ENCODE data around the gene SLC12A8. TPM values are rescaled to one million over a fixed set of nuclear protein-coding genes. Genes with fewer than 3 reads are reported as not detected.

SLC12A8 gene
- polyA plus RNA-seq, 1 of the 3 experiments (the other 2 are of a cell fraction) = 7.5 TPM

DNA sequence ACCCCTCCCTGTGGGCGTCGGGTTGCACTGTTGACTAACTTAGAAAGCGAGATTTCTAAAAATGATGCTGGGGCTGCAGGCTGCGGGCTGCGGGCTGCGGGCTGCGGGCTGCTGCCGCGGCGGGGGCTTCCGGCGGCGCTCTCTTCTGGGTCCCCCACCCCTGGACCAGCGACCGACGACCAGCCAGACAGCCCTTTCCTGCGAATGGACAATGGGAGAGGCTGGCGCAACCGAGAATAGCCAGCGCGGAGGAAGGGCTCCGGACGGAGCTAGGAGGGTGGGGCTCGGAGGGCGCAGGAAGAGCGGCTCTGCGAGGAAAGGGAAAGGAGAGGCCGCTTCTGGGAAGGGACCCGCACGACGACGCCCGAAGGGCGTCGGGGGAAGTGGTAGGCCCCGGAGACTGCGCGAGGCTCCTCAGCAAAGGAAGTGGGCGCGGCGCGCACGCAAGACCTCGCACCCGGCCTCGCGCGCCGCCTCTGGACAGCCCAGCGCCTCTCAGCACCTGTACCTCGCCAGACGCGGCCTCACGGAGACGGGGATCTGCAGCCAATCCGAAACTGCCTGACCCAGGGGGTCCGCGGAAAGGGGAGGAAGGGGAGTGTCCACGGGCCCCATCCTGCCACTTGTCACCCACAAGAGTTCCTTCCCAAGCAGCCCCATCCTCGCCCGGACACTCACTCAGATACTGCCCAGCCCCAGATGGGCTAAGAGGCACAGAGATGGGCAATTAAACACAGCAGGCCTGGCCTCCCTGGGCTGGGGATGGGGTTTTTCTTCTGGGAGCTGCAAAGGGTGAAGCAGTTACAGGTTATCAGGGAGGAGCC is 70.7 kb downstream of the SLC12A8 start:
- H3K9ac ChIP-seq = no peak overlapping the region
- no peaks in the 10 kb centered on the region for H3K27me3 ChIP-seq (ENCODE audit: insufficient read depth)
- ChIA-PET POLR2A (no interaction called here), CTCF (interaction anchor here (0.9 to 1.1 kb wide), 2 partner anchors 8 to 16 kb away, joined by 3 read pairs; no protein-coding TSS in a partner anchor)
- no peak overlapping the region for H3K4me2 ChIP-seq
- H3K79me2 ChIP-seq (ENCODE audit: insufficient read depth) = no peaks in the 10 kb centered on the region
- no peaks in the 10 kb centered on the region for H4K20me1 ChIP-seq (ENCODE audit: insufficient read depth)
- H3K36me3 ChIP-seq (replicated peaks in 1 of 2; ENCODE audit: control insufficient read depth in 1 of 2, insufficient read depth in 2 of 2, low read length in 1 of 2) = no peaks in the 10 kb centered on the region
- WGBS (ENCODE audit: low lambda C conversion rate) = 66% methylated on average over 44 of the region's 61 CpGs
- TF ChIP-seq SIN3A (IDR thresholded peaks at IDR 0.05; ENCODE audit: borderline replicate concordance, low read depth, low read length) (no peak), RAD21 (IDR thresholded peaks at IDR 0.05; ENCODE audit: low read length) (0 out of 2 replicates have a peak, but pooled peaks have one; percentile 4), SMC3 (IDR thresholded peaks at IDR 0.05; ENCODE audit: low read depth, low read length) (no peak), REST (IDR thresholded peaks at IDR 0.05; ENCODE audit: low read depth, low read length) (no peak)
- DNase-seq = peak; percentile 77
- no peaks in the 10 kb centered on the region for H3F3A ChIP-seq (replicated peaks; ENCODE audit: insufficient read depth)
- H3K9me2 ChIP-seq = no peaks in the 10 kb centered on the region
- no peak overlapping the region for H2AFZ ChIP-seq (ENCODE audit: low read depth)
- no peak overlapping the region for H3K4me3 ChIP-seq (ENCODE audit: low read depth in 2 of 2, low read length in 1 of 2)
- H3K27ac ChIP-seq (ENCODE audit: low read depth in 2 of 2, low read length in 1 of 2) = no peak overlapping the region
- peaks cover 14 to 24% of the 10 kb centered on the region in 2 experiments; a peak in 3 of 4 replicates for H3K4me1 ChIP-seq (ENCODE audit: control insufficient read depth in 1 of 2, insufficient read depth in 2 of 2, low read depth in 1 of 2, low read length in 1 of 2)
- no peaks in the 10 kb centered on the region for H3K9me3 ChIP-seq

DNA sequence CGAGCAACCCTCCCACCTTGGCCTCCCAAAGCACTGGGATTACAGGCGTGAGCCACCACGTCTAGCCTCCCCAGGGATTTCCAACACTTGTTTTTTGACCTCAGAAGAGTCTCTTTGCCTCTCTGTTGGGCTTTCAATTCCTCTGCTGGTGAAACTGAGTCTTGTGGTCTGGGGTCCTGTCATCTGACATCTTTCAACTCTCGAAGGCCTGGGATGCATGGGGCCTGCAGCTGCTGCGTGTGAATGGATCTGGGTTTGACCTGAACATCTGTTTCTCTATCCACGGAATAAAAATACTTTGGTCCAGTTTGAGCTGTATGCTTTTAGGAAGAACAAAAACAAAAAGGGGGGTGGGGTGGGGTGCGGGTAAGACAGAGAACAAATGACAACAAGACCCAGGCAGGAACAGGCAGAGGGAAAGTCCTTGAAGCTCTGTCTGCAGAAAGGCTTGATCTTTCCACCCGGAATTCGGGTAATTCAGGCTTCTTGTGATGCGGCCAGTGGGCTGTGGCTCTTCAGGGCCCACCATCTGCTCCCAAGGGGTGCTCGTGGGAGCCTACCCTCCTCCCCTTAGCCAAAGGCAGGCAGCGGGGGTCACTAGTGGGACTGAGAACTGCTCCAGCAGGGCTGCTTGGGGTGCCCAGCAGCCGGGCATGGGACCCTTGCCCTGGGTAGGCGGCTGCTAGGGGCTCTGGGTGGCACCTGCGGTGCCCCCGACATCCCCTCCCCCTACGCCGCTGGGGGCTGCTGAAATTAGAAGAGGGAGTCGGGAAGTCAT is 71.5 kb downstream of the SLC12A8 start:
- H3K9ac ChIP-seq = peak overlapping the region; percentile 56; the same call in 1 of the 2 replicates
- no peaks in the 10 kb centered on the region for H3K27me3 ChIP-seq (ENCODE audit: insufficient read depth)
- DNase-seq = peak; percentile 45
- H2AFZ ChIP-seq (ENCODE audit: low read depth) = no peak overlapping the region
- no peaks in the 10 kb centered on the region for H3K9me2 ChIP-seq
- H3K4me2 ChIP-seq = peak overlapping the region; percentile 63; the same call in 1 of the 2 replicates
- no peak overlapping the region for H3K4me3 ChIP-seq (ENCODE audit: low read depth in 2 of 2, low read length in 1 of 2)
- no peaks in the 10 kb centered on the region for H3K79me2 ChIP-seq (ENCODE audit: insufficient read depth)
- no peaks in the 10 kb centered on the region for H4K20me1 ChIP-seq (ENCODE audit: insufficient read depth)
- H3K36me3 ChIP-seq (replicated peaks in 1 of 2; ENCODE audit: control insufficient read depth in 1 of 2, insufficient read depth in 2 of 2, low read length in 1 of 2) = no peaks in the 10 kb centered on the region
- H3F3A ChIP-seq (replicated peaks; ENCODE audit: insufficient read depth) = no peaks in the 10 kb centered on the region
- H3K4me1 ChIP-seq (ENCODE audit: control insufficient read depth in 1 of 2, insufficient read depth in 2 of 2, low read depth in 1 of 2, low read length in 1 of 2) = peaks cover 14 to 24% of the 10 kb centered on the region in 2 experiments; a peak in 3 of 4 replicates
- no peaks in the 10 kb centered on the region for H3K9me3 ChIP-seq
- peak overlapping the region in 1 of 2 experiments; percentile 79; a peak in 2 of 4 replicates for H3K27ac ChIP-seq (ENCODE audit: low read depth in 2 of 2, low read length in 1 of 2)
- 94% methylated on average over 9 of the region's 19 CpGs for WGBS (ENCODE audit: low lambda C conversion rate)
- POLR2A ChIA-PET = no interaction called here
- CTCF ChIA-PET = interaction anchor here (0.9 kb wide), 1 partner anchor 8 kb away, joined by 3 read pairs; no protein-coding TSS in a partner anchor
- TF ChIP-seq TAF1 (IDR thresholded peaks at IDR 0.05; ENCODE audit: borderline replicate concordance, low read depth, low read length) (no peak), EZH2phosphoT487 (IDR thresholded peaks at IDR 0.05; ENCODE audit: borderline replicate concordance, low read depth) (no peak), SIN3A (IDR thresholded peaks at IDR 0.05; ENCODE audit: borderline replicate concordance, low read depth, low read length) (no peak), ZBTB33 (IDR thresholded peaks at IDR 0.05; ENCODE audit: borderline replicate concordance, low read depth) (no peak), MAX (IDR thresholded peaks at IDR 0.05; ENCODE audit: low read depth) (no peak), RCOR1 (IDR thresholded peaks at IDR 0.05; ENCODE audit: low read length) (no peak), RXRA (IDR thresholded peaks at IDR 0.05; ENCODE audit: borderline replicate concordance, low read depth) (no peak), FOXM1 (IDR thresholded peaks at IDR 0.05; ENCODE audit: low read depth) (no peak), YY1 (IDR thresholded peaks at IDR 0.05; ENCODE audit: low read depth) (no peak), CTCF (IDR thresholded peaks at IDR 0.05) (no peak), NFIC (IDR thresholded peaks at IDR 0.05; ENCODE audit: borderline replicate concordance) (no peak)
- TF ChIP-seq, protein P1, sequence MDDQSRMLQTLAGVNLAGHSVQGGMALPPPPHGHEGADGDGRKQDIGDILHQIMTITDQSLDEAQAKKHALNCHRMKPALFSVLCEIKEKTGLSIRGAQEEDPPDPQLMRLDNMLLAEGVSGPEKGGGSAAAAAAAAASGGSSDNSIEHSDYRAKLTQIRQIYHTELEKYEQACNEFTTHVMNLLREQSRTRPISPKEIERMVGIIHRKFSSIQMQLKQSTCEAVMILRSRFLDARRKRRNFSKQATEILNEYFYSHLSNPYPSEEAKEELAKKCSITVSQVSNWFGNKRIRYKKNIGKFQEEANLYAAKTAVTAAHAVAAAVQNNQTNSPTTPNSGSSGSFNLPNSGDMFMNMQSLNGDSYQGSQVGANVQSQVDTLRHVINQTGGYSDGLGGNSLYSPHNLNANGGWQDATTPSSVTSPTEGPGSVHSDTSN (IDR thresholded peaks at IDR 0.05) = no peak

All from SK-N-SH (cell line).